ENCODE results near the gene ZNFX1. TPM values are rescaled to one million over a fixed set of nuclear protein-coding genes. Genes with fewer than 3 reads are reported as not detected.

Gene ZNFX1
- total and polyA plus RNA-seq, 8 donors, result 4.3 to 15.7 (median 6.5) TPM

GRCh38 chr20:49267327-49267726 lies 10.5 kb downstream of the ZNFX1 start:
- WGBS, 2 donors, result 75% methylated on average over 4 of the region's 4 CpGs
- Histone ChIP-seq H3K36me3 (peaks cover 0 to 34% (median 4%) of the 10 kb centered on the region in 3 donors), H3K27ac (no peak overlapping the region), H3K4me3 (no peak overlapping the region), H3K9me3 (no peaks in the 10 kb centered on the region), H3K27me3 (no peaks in the 10 kb centered on the region), H3K4me1 (peaks cover 0 to 16% (median 11%) of the 10 kb centered on the region in 3 donors)
- intact Hi-C loops (cut with DNase I), result no loop called here
- no peak for FAIRE-seq
- TF ChIP-seq, protein P1, sequence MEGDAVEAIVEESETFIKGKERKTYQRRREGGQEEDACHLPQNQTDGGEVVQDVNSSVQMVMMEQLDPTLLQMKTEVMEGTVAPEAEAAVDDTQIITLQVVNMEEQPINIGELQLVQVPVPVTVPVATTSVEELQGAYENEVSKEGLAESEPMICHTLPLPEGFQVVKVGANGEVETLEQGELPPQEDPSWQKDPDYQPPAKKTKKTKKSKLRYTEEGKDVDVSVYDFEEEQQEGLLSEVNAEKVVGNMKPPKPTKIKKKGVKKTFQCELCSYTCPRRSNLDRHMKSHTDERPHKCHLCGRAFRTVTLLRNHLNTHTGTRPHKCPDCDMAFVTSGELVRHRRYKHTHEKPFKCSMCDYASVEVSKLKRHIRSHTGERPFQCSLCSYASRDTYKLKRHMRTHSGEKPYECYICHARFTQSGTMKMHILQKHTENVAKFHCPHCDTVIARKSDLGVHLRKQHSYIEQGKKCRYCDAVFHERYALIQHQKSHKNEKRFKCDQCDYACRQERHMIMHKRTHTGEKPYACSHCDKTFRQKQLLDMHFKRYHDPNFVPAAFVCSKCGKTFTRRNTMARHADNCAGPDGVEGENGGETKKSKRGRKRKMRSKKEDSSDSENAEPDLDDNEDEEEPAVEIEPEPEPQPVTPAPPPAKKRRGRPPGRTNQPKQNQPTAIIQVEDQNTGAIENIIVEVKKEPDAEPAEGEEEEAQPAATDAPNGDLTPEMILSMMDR (IDR thresholded peaks at IDR 0.05), result no peak
- no peak for DNase-seq
- no peak for ATAC-seq

DNA sequence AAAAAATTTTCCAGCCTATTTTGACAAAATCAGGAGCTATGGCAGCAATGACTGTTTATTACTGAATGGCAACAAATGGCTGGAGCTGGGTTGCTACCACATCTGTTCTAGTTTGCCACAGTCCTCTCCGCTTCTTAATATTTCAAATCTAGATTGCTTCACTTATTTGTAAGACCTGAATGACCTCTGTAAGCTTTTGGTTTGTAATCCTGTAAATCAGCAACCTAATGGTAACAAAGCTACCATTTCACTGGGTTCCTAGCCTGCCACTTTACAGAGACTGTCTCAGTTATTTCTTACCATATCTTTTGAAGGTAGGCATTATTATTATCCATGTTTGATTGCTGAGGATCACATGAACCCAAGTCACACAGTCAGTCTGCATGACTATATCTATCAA lies 15.4 kb downstream of the ZNFX1 start:
- peaks cover 8 to 59% (median 9%) of the 10 kb centered on the region in 3 donors for H3K36me3 ChIP-seq

DNA sequence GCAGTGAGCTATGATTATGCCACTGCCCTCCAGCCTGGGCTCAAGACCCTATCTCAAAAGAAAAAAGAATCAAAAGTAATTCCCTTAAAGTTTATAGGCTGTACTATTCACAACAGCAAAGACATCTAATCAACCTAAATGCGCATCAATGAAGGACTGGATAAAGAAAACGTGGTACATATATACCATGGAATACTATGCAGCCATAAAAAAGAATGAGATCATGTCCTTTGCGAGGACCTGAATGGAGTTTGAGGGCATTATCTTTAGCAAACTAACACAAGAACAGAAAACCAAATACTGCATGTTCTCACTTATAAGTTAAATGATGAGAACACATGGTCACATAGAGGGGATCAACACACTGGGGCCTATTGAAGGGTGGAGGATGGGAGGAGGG lies 16.7 kb downstream of the ZNFX1 start:
- Histone ChIP-seq H3K36me3 (peaks cover 8 to 72% (median 15%) of the 10 kb centered on the region in 3 donors), H3K4me3 (no peak overlapping the region), H3K27ac (no peak overlapping the region), H3K9me3 (no peaks in the 10 kb centered on the region), H3K4me1 (peaks cover 0 to 3% (median 2%) of the 10 kb centered on the region in 3 donors), H3K27me3 (no peaks in the 10 kb centered on the region)
- TF ChIP-seq, protein P1 (IDR thresholded peaks at IDR 0.05), result no peak
- ATAC-seq (no peak), DNase-seq (no peak), FAIRE-seq (no peak)
- WGBS, 2 donors, result 96 to 97% methylated on average over 3 of the region's 3 CpGs
- intact Hi-C loops (cut with DNase I), result no loop called here

More for the DNA sequence above, 15.4 kb downstream of the ZNFX1 start:
- WGBS, 2 donors, result 95 to 100% methylated on average over 1 of the region's 1 CpG
- ATAC-seq (no peak), FAIRE-seq (no peak), DNase-seq (no peak)
- intact Hi-C loops (cut with DNase I), result no loop called here
- TF ChIP-seq, protein P1 (IDR thresholded peaks at IDR 0.05), result no peak
- H3K9me3 ChIP-seq, result no peaks in the 10 kb centered on the region
- H3K4me1 ChIP-seq, result peaks cover 0 to 9% (median 5%) of the 10 kb centered on the region in 3 donors
- H3K4me3 ChIP-seq, result no peak overlapping the region
- H3K27me3 ChIP-seq, result no peaks in the 10 kb centered on the region
- no peak overlapping the region for H3K27ac ChIP-seq

- Histone ChIP-seq H3K9me3 (no peaks in the 10 kb centered on the region), H3K27ac (no peak overlapping the region), H3K4me3 (no peak overlapping the region), H3K27me3 (no peaks in the 10 kb centered on the region), H3K36me3 (peaks cover 8 to 81% (median 23%) of the 10 kb centered on the region in 3 donors), H3K4me1 (no peaks in the 10 kb centered on the region)
- DNase-seq (no peak), FAIRE-seq (no peak), ATAC-seq (no peak)
- WGBS, 2 donors, result 85 to 89% methylated on average over 4 of the region's 4 CpGs
- TF ChIP-seq, protein P1 (IDR thresholded peaks at IDR 0.05), result no peak
- intact Hi-C loops (cut with DNase I), result no loop called here
Measured at GRCh38 chr20:49260218-49260617, 17.6 kb downstream of the ZNFX1 start.

- H3K4me1 ChIP-seq, result no peaks in the 10 kb centered on the region
- no peak overlapping the region for H3K27ac ChIP-seq
- H3K4me3 ChIP-seq, result no peak overlapping the region
- TF ChIP-seq, protein P1 (IDR thresholded peaks at IDR 0.05), result no peak
- WGBS, 2 donors, result 91 to 94% methylated on average over 2 of the region's 2 CpGs
- no peak for DNase-seq
- intact Hi-C loops (cut with DNase I), result no loop called here
- no peak for ATAC-seq
- FAIRE-seq, result no peak
- H3K9me3 ChIP-seq, result no peaks in the 10 kb centered on the region
- H3K27me3 ChIP-seq, result no peaks in the 10 kb centered on the region
- peaks cover 8 to 80% (median 22%) of the 10 kb centered on the region in 3 donors for H3K36me3 ChIP-seq
Measured at GRCh38 chr20:49259799-49260198, 18.1 kb downstream of the ZNFX1 start.
